Heart right ventricle (tissue), 16 donors: ENCODE results near the gene ABI1. TPM values are rescaled to one million over a fixed set of nuclear protein-coding genes. Genes with fewer than 3 reads are reported as not detected.

ENCODE experiments used
- ATAC-seq, 8 donors: fragments of 200-7000 bp; cut with Tn5 transposase; one replicate each; pipeline ENCODE4 v1.9.1; 2020; ENCODE audit warnings: mild to moderate bottlenecking in 8 of 8, moderate library complexity in 8 of 8, moderate number of reproducible peaks in 1 of 8
- DNase-seq, 2 donors: peaks; one replicate each; pipeline ENCODE4 v3.0.0-alpha.2; 2020
- H3K27ac ChIP-seq, 10 donors: fragments of 200-600 bp; sonication (generic) in 2 of 10; one replicate each; pipeline versions ENCODE4 v1.5.0 to v1.8.0; 2020 to 2022; ENCODE audit warnings: mild to moderate bottlenecking in 3 of 10
- H3K27me3 ChIP-seq, 7 donors: fragments of 200-600 bp; one replicate each; pipeline ENCODE4 v1.8.0; 2021 to 2022; ENCODE audit warnings: mild to moderate bottlenecking in 2 of 7
- H3K36me3 ChIP-seq, 9 donors: fragments of 200-600 bp; sonication (generic) in 1 of 9; one replicate each; pipeline versions ENCODE4 v1.5.0 to v1.8.0; 2020 to 2022; ENCODE audit warnings: mild to moderate bottlenecking in 2 of 9
- H3K4me1 ChIP-seq, 9 donors: fragments of 200-600 bp; sonication (generic) in 1 of 9; one replicate each; pipeline versions ENCODE4 v1.5.0 to v1.8.0; 2020 to 2022; ENCODE audit warnings: mild to moderate bottlenecking in 4 of 9
- H3K4me3 ChIP-seq, 10 donors: fragments of 200-600 bp; sonication (generic) in 2 of 10; one replicate each; pipeline versions ENCODE4 v1.5.0 to v1.8.0; 2020 to 2022; ENCODE audit warnings: mild to moderate bottlenecking in 7 of 10, moderate library complexity in 2 of 10
- H3K9me3 ChIP-seq, 11 donors: fragments of 200-600 bp in 10 of 11; sonication (generic) in 2 of 11; one replicate each; pipeline versions ENCODE4 v1.5.0 to v1.8.0; 2013 to 2022; ENCODE audit warnings: mild to moderate bottlenecking in 2 of 11, control low read depth in 1 of 11, moderate library complexity in 1 of 11
- CTCF ChIP-seq, 9 donors: fragments of 200-600 bp; sonication (generic) in 2 of 9; IDR thresholded peaks; one replicate each; pipeline versions ENCODE4 v1.5.0 to v1.8.0; 2021 to 2022; ENCODE audit warnings: antibody characterized with exemption in 9 of 9, mild to moderate bottlenecking in 5 of 9, moderate library complexity in 1 of 9
- WGBS, 2 donors: extraction: QIAGEN DNeasy Blood & Tissue Kit; methylation state at CpG; one replicate each; pipeline ENCODE4 v1.1.7; 2013; ENCODE audit warnings: inconsistent platforms in 1 of 2; 5-methylcytosine and 5-hydroxymethylcytosine counted together
- intact Hi-C, 10 donors: fragments of 100-400 bp; cut with DNase I; formaldehyde crosslinking; loops; one replicate each; pipeline versions ENCODE4 v1.11.1 to v1.14.2; 2022
- polyA plus RNA-seq, 2 donors: library from polyadenylated mRNA; stranded (reverse); fragments of 200-250 nt; gene quantifications; one replicate each; pipeline ENCODE4 v1.2.3, GENCODE V29; 2013
- total RNA-seq, 10 donors: library from RNA; stranded (reverse); fragmentation: NEBNext Ultra II Directional in 3 of 10; extraction: Animal tissue kit (Norgen Biotek cat#: 25700) in 3 of 10; gene quantifications; one replicate each; pipeline versions ENCODE4 v1.2.1 to v1.2.4, GENCODE V29; 2021 to 2023
- donor health status: Arrhythmogenic right ventricular cardiomyopathy.
- donor health status: ischemic (EF 13 %, LVEDD 7.1; RV severe dilation, severe dysfunction).
- donor health status: healthy with polysubstance abuse.
- donor health status: DM: no; HTN: yes; CAD: no.
- donor health status: DM: no; HTN: no; CAD: no.
- donor health status: ischemic (EF 25% LVEDD 6.9; RV normal size, moderate dysfunction).
- donor health status: ischemic (EF 25% LVEDD 5.7; RV mildly dilated, moderate dysfunction).
- donor health status: healthy.
- donor health status: DM: yes; HTN: yes; CAD: no.
- donor health status: Ischemic cardiomyopathy.
- donor health status: ischemic (EF 35%, LVEDD 5.7; RV mildly dilated, moderate dysfunction).
- donor health status: nonischemic (EF 11% LVEDD 7.7; RV severe dilation, severe dysfunction).
- donor health status: DM: yes; HTN: yes; CAD: no.
- donor health status: PGD.
- donor health status: ischemic (EF 29% LVEDD 5.4; RV normal size, mild dysfunction).
- donor health status: nonischemic (EF 23%, LVEDD 6.1; RV moderate dilation, normal function).

Gene ABI1
- total and polyA plus RNA-seq, 12 donors: 14.6 to 39.3 (median 27.6) TPM

DNA sequence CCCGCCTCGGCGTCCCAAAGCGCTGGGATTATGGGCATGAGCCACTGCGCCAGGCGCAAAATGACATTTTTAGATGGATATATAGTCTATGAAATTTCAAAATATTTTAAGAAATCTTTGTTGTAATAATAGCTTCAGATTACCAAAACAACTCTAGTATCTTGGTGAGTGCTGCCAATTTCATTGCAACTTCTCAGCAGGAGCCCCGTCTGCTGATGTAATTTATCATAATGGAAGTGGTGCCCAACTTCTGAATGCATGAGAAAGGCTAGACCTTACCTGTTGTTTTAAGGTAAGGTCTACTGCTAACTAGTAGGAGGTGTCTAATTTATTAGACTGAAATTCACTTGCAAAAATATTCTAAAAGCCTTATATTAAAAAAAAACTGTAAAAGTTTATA lies 143.3 kb downstream of the ABI1 start:
- Histone ChIP-seq H3K4me1 (no peaks in the 10 kb centered on the region), H3K27ac (no peak overlapping the region), H3K27me3 (no peaks in the 10 kb centered on the region), H3K36me3 (peaks cover 0 to 87% (median 0%) of the 10 kb centered on the region in 9 donors), H3K9me3 (no peaks in the 10 kb centered on the region), H3K4me3 (no peak overlapping the region)
- ATAC-seq: no peak
- intact Hi-C loops: no loop called here
- 82 to 88% methylated on average over 7 of the region's 7 CpGs for WGBS, 2 donors
- TF ChIP-seq CTCF (IDR thresholded peaks at IDR 0.05): no peak
- DNase-seq: no peak

DNA sequence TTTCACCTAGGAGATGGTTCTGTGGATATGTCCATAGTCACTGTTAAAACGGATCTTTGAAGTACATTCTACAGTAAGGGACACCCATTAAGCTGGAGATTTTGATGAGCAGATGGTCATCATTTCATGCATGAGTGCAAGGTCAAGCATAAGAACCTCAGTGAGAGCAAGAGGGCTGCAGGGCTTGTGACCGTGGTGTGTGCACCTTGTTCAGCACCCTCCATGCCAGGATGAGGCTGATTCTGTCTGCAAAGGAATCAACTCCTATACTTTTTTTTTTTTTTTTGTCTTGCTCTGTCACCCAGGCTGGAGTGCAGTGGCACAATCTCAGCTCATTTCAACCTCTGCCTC lies 145.6 kb downstream of the ABI1 start:
- no peaks in the 10 kb centered on the region for H3K9me3 ChIP-seq
- H3K4me1 ChIP-seq: no peaks in the 10 kb centered on the region
- DNase-seq (no peak), ATAC-seq (no peak)
- no peaks in the 10 kb centered on the region for H3K27me3 ChIP-seq
- intact Hi-C loops: no loop called here
- no peak overlapping the region for H3K27ac ChIP-seq
- H3K36me3 ChIP-seq: peaks cover 0 to 81% (median 0%) of the 10 kb centered on the region in 9 donors
- H3K4me3 ChIP-seq: no peak overlapping the region
- WGBS, 2 donors: 90 to 94% methylated on average over 2 of the region's 2 CpGs
- no peak for TF ChIP-seq CTCF (IDR thresholded peaks at IDR 0.05)

DNA sequence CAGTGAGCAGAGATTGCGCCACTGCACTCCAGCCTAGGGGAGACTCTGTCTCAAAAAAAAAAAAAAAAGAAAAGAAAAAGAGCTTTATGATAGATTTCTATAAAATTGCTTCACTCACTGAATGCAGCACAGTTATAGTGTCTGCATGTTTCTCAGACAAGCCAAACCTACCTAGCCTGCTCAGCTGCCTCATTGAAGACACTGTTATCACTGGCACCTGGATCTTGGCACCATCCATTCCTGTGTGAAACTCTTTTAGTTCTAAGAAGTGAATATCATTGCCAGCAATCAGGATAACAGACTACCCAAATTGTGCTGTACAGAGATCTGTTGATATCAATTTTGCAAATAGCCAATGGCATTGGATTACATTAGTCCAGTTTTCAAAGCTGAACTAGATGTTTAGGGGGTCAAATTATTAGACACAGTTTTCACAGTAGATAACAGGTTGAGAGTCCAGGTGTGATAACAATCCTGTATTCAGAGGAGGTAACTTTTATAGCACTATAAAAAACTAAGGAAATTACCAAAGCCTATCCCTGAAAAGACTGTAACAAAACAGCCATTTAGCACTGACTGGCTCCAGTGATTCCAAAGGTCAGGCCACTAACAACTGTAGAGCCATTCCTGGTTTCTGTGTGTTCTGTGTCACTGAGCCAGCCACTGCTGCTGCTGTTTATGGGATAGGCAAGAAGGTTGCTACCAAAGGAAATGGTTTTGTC lies 146.2 kb downstream of the ABI1 start:
- H3K9me3 ChIP-seq: no peaks in the 10 kb centered on the region
- H3K4me1 ChIP-seq: no peaks in the 10 kb centered on the region
- no peak overlapping the region for H3K4me3 ChIP-seq
- 100% methylated on average over 1 of the region's 1 CpG for WGBS, 2 donors
- peaks cover 0 to 79% (median 0%) of the 10 kb centered on the region in 9 donors for H3K36me3 ChIP-seq
- no peak overlapping the region for H3K27ac ChIP-seq
- H3K27me3 ChIP-seq: no peaks in the 10 kb centered on the region
- TF ChIP-seq CTCF (IDR thresholded peaks at IDR 0.05): no peak
- ATAC-seq: no peak
- intact Hi-C loops: no loop called here
- no peak for DNase-seq

- Histone ChIP-seq H3K27me3 (no peaks in the 10 kb centered on the region), H3K9me3 (no peaks in the 10 kb centered on the region), H3K36me3 (peaks cover 0 to 88% (median 4%) of the 10 kb centered on the region in 9 donors), H3K4me1 (no peaks in the 10 kb centered on the region), H3K4me3 (no peak overlapping the region), H3K27ac (no peak overlapping the region)
- TF ChIP-seq CTCF (IDR thresholded peaks at IDR 0.05): no peak
- DNase-seq (no peak), ATAC-seq (no peak)
- intact Hi-C loops: no loop called here
- 92 to 93% methylated on average over 5 of the region's 5 CpGs for WGBS, 2 donors
Observed at GRCh38 chr10:26711324-26711723, 149.4 kb downstream of the ABI1 start.
